Naive B cell (primary cell): ENCODE measurements around the gene CYP26B1. TPM values are rescaled to one million over a fixed set of nuclear protein-coding genes. Genes with fewer than 3 reads are reported as not detected.
A peak's percentile ranks its signal among the peaks of the same experiment; 100 is the strongest.

Experiments used
- ATAC-seq, 2 donors: fragments of 150-1000 bp; cut with Tn5 transposase; 2 replicates each; pipeline ENCODE4 v1.10.0; 2021; ENCODE audit warnings: low read depth in 2 of 2, mild to moderate bottlenecking in 2 of 2, moderate library complexity in 2 of 2
- DNase-seq: peaks from one replicate; pipeline ENCODE4 v3.0.0; 2022
- H3K27ac Mint-ChIP-seq, 6 donors: one replicate each; pipeline ENCODE4 v1.8.0; 2020 to 2022; ENCODE audit warnings: mild to moderate bottlenecking in 6 of 6, mixed read lengths in 6 of 6, moderate library complexity in 5 of 6, inconsistent platforms in 2 of 6
- H3K27me3 Mint-ChIP-seq, 3 donors: one replicate each; pipeline ENCODE4 v1.8.0; 2021 to 2022; ENCODE audit warnings: mixed read lengths in 3 of 3, mild to moderate bottlenecking in 1 of 3
- H3K36me3 Mint-ChIP-seq, 2 donors: one replicate each; pipeline ENCODE4 v1.8.0; 2020 to 2022; ENCODE audit warnings: mixed read lengths in 2 of 2, inconsistent platforms in 1 of 2, mild to moderate bottlenecking in 1 of 2
- H3K4me1 Mint-ChIP-seq, 3 donors: one replicate each; pipeline ENCODE4 v1.8.0; 2020 to 2022; ENCODE audit warnings: mixed read lengths in 3 of 3, inconsistent platforms in 1 of 3, mild to moderate bottlenecking in 1 of 3, moderate library complexity in 1 of 3
- H3K4me3 Mint-ChIP-seq, 8 donors: one replicate each; pipeline ENCODE4 v1.8.0; 2020 to 2022; ENCODE audit warnings: mild to moderate bottlenecking in 8 of 8, mixed read lengths in 8 of 8, moderate library complexity in 8 of 8, inconsistent platforms in 2 of 8
- H3K9me3 Mint-ChIP-seq, 7 donors: one replicate each; pipeline ENCODE4 v1.8.0; 2020 to 2022; ENCODE audit warnings: mixed read lengths in 7 of 7, mild to moderate bottlenecking in 5 of 7, inconsistent platforms in 2 of 7, moderate library complexity in 1 of 7
- polyA plus RNA-seq, 6 donors: library from polyadenylated mRNA; unstranded; fragments of 300-500 nt; fragmentation: Illumina TruSeq; gene quantifications; one replicate each; pipeline ENCODE4 v1.2.3, GENCODE V29; 2021; ENCODE audit warnings: low read depth in 6 of 6

Gene CYP26B1
- not detected for polyA plus RNA-seq

GRCh38 chr2:72147303-72147971 is at the start of gene CYP26B1:
Gene CYP26B1 (minus strand): TSS chr2:72147862. CDS start chr2:72147834, 28 bp downstream.
- Mint-ChIP-seq H3K36me3 (peaks cover 0 to 21% of the 10 kb centered on the region in 2 donors), H3K27ac (peak within 1 kb of the TSS in 4 of 6 donors; percentile 48 to 89 (median 69)), H3K27me3 (peaks cover 49 to 86% (median 83%) of the 10 kb centered on the region in 3 donors), H3K4me1 (peaks cover 35 to 55% (median 49%) of the 10 kb centered on the region in 3 donors), H3K9me3 (peaks cover 0 to 12% (median 7%) of the 10 kb centered on the region in 7 donors), H3K4me3 (peak within 1 kb of the TSS; percentile 66 to 91 (median 88))
- DNase-seq, result no peak
- ATAC-seq, result no peak

- H3K4me1 Mint-ChIP-seq, result peaks cover 0 to 5% (median 0%) of the 10 kb centered on the region in 3 donors
- peaks cover 0 to 7% (median 2%) of the 10 kb centered on the region in 7 donors for H3K9me3 Mint-ChIP-seq
- peaks cover 8 to 9% of the 10 kb centered on the region in 2 donors for H3K36me3 Mint-ChIP-seq
- no peak for DNase-seq
- H3K27ac Mint-ChIP-seq, result peak overlapping the region in 1 of 6 donors; percentile 72
- H3K27me3 Mint-ChIP-seq, result no peaks in the 10 kb centered on the region
- H3K4me3 Mint-ChIP-seq, result no peak overlapping the region
- ATAC-seq, result no peak
Observed at GRCh38 chr2:72193723-72194122, 46.1 kb upstream of the CYP26B1 start.

GRCh38 chr2:72191441-72191840 is 43.8 kb upstream of the CYP26B1 start:
- H3K27ac Mint-ChIP-seq, result no peak overlapping the region
- H3K27me3 Mint-ChIP-seq, result no peaks in the 10 kb centered on the region
- no peak overlapping the region for H3K4me3 Mint-ChIP-seq
- H3K36me3 Mint-ChIP-seq, result peaks cover 15% of the 10 kb centered on the region in 2 donors
- no peak for ATAC-seq
- peaks cover 2 to 23% (median 6%) of the 10 kb centered on the region in 7 donors for H3K9me3 Mint-ChIP-seq
- H3K4me1 Mint-ChIP-seq, result peaks cover 0 to 5% (median 0%) of the 10 kb centered on the region in 3 donors
- no peak for DNase-seq

GRCh38 chr2:72185206-72185605 is 37.5 kb upstream of the CYP26B1 start:
- H3K27me3 Mint-ChIP-seq, result no peaks in the 10 kb centered on the region
- DNase-seq, result no peak
- peaks cover 2 to 28% (median 5%) of the 10 kb centered on the region in 7 donors for H3K9me3 Mint-ChIP-seq
- H3K36me3 Mint-ChIP-seq, result peaks cover 6 to 7% of the 10 kb centered on the region in 2 donors
- no peak for ATAC-seq
- H3K4me3 Mint-ChIP-seq, result no peak overlapping the region
- no peak overlapping the region for H3K27ac Mint-ChIP-seq
- peaks cover 0 to 5% (median 0%) of the 10 kb centered on the region in 3 donors for H3K4me1 Mint-ChIP-seq

GRCh38 chr2:72183466-72183865 is 35.8 kb upstream of the CYP26B1 start:
- no peaks in the 10 kb centered on the region for H3K4me1 Mint-ChIP-seq
- H3K27me3 Mint-ChIP-seq, result no peaks in the 10 kb centered on the region
- no peak overlapping the region for H3K27ac Mint-ChIP-seq
- peaks cover 0 to 18% (median 4%) of the 10 kb centered on the region in 7 donors for H3K9me3 Mint-ChIP-seq
- H3K4me3 Mint-ChIP-seq, result no peak overlapping the region
- ATAC-seq, result no peak
- peaks cover 19 to 20% of the 10 kb centered on the region in 2 donors for H3K36me3 Mint-ChIP-seq
- DNase-seq, result no peak

- Mint-ChIP-seq H3K27ac (no peak overlapping the region), H3K9me3 (peaks cover 0 to 14% (median 1%) of the 10 kb centered on the region in 7 donors), H3K4me3 (no peak overlapping the region), H3K27me3 (no peaks in the 10 kb centered on the region), H3K36me3 (peaks cover 17 to 19% of the 10 kb centered on the region in 2 donors), H3K4me1 (no peaks in the 10 kb centered on the region)
- no peak for ATAC-seq
- DNase-seq, result no peak
Observed at GRCh38 chr2:72183016-72183415, 35.4 kb upstream of the CYP26B1 start.

- Mint-ChIP-seq H3K36me3 (peaks cover 19% of the 10 kb centered on the region in 2 donors), H3K4me3 (no peak overlapping the region), H3K27ac (no peak overlapping the region), H3K27me3 (no peaks in the 10 kb centered on the region), H3K9me3 (peaks cover 0 to 13% (median 0%) of the 10 kb centered on the region in 7 donors), H3K4me1 (no peaks in the 10 kb centered on the region)
- DNase-seq, result no peak
- no peak for ATAC-seq
Observed at GRCh38 chr2:72182547-72182946, 34.9 kb upstream of the CYP26B1 start.

- Mint-ChIP-seq H3K4me1 (no peaks in the 10 kb centered on the region), H3K27me3 (no peaks in the 10 kb centered on the region), H3K27ac (no peak overlapping the region), H3K4me3 (no peak overlapping the region), H3K9me3 (peaks cover 0 to 6% (median 0%) of the 10 kb centered on the region in 7 donors), H3K36me3 (peaks cover 23 to 25% of the 10 kb centered on the region in 2 donors)
- DNase-seq (no peak), ATAC-seq (no peak)
Observed at GRCh38 chr2:72181616-72182015, 34.0 kb upstream of the CYP26B1 start.

GRCh38 chr2:72180351-72180750 is 32.7 kb upstream of the CYP26B1 start:
- Mint-ChIP-seq H3K27me3 (no peaks in the 10 kb centered on the region), H3K4me3 (no peak overlapping the region), H3K4me1 (no peaks in the 10 kb centered on the region), H3K27ac (no peak overlapping the region), H3K36me3 (peaks cover 23 to 31% of the 10 kb centered on the region in 2 donors), H3K9me3 (no peaks in the 10 kb centered on the region)
- DNase-seq, result no peak
- no peak for ATAC-seq

- no peaks in the 10 kb centered on the region for H3K27me3 Mint-ChIP-seq
- H3K36me3 Mint-ChIP-seq, result peaks cover 23 to 31% of the 10 kb centered on the region in 2 donors
- no peaks in the 10 kb centered on the region for H3K4me1 Mint-ChIP-seq
- ATAC-seq (no peak), DNase-seq (no peak)
- H3K4me3 Mint-ChIP-seq, result no peak overlapping the region
- H3K9me3 Mint-ChIP-seq, result no peaks in the 10 kb centered on the region
- H3K27ac Mint-ChIP-seq, result no peak overlapping the region
Observed at GRCh38 chr2:72178551-72178950, 30.9 kb upstream of the CYP26B1 start.

- Mint-ChIP-seq H3K4me1 (no peaks in the 10 kb centered on the region), H3K36me3 (peaks cover 23 to 31% of the 10 kb centered on the region in 2 donors), H3K9me3 (no peaks in the 10 kb centered on the region), H3K27ac (no peak overlapping the region), H3K4me3 (no peak overlapping the region), H3K27me3 (no peaks in the 10 kb centered on the region)
- DNase-seq, result no peak
- ATAC-seq, result no peak
Observed at GRCh38 chr2:72176281-72176680, 28.6 kb upstream of the CYP26B1 start.

- Mint-ChIP-seq H3K27ac (no peak overlapping the region), H3K4me1 (no peaks in the 10 kb centered on the region), H3K4me3 (no peak overlapping the region), H3K27me3 (no peaks in the 10 kb centered on the region), H3K9me3 (peaks cover 0 to 4% (median 0%) of the 10 kb centered on the region in 7 donors), H3K36me3 (peaks cover 23 to 31% of the 10 kb centered on the region in 2 donors)
- ATAC-seq, result no peak
- no peak for DNase-seq
Observed at GRCh38 chr2:72175636-72176035, 28.0 kb upstream of the CYP26B1 start.

- no peak for DNase-seq
- H3K36me3 Mint-ChIP-seq, result peaks cover 13 to 21% of the 10 kb centered on the region in 2 donors
- peaks cover 0 to 8% (median 0%) of the 10 kb centered on the region in 7 donors for H3K9me3 Mint-ChIP-seq
- no peak overlapping the region for H3K27ac Mint-ChIP-seq
- no peak overlapping the region for H3K4me3 Mint-ChIP-seq
- no peaks in the 10 kb centered on the region for H3K4me1 Mint-ChIP-seq
- H3K27me3 Mint-ChIP-seq, result no peaks in the 10 kb centered on the region
- ATAC-seq, result no peak
Observed at GRCh38 chr2:72173640-72174321, 26.1 kb upstream of the CYP26B1 start.

- Mint-ChIP-seq H3K27me3 (no peaks in the 10 kb centered on the region), H3K9me3 (peaks cover 0 to 18% (median 3%) of the 10 kb centered on the region in 7 donors), H3K4me1 (no peaks in the 10 kb centered on the region), H3K36me3 (peaks cover 4 to 17% of the 10 kb centered on the region in 2 donors), H3K27ac (no peak overlapping the region), H3K4me3 (no peak overlapping the region)
- ATAC-seq (no peak), DNase-seq (no peak)
Observed at GRCh38 chr2:72172478-72172877, 24.8 kb upstream of the CYP26B1 start.
